ENCODE measurements around the gene FAF1.
"Not testable (repeated sequence)": the region's sequence is repeated elsewhere in the genome, so short reads cannot be mapped to it uniquely, and the experiment has no call there.

The FAF1 gene

DNA sequence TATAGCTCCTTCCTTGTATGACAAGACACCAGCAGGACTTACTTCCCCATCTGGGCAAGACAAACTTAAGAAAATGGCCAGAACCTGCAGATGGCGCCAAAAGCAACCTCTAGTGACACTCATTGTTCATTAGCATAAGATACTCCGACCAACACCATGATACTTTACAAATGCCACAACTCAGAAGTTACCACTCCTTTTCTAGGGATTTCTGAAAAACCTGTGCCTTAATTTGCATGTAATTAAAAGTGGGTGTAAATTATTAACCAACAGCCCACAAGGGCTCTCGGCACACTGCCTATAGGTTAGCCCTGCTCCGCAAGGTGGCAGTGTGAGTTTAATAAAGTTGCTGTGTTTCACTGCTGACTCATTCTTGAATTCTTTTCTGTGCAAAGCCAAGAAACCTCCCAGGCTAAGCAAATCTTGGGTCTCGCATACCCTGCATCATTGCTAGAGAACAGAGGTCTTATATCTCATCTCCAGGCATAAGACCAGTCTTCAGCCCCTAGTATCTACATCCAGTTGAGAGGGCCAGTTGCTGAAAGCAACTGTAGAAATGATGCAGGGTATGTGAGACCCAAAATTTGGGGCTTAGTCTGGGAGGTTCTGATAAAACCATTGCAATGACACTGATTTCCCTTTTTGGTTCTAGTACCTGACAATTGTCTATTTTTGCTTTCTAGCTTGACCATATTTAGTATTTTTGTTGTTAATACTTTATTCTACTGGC is 86.4 kb downstream of the FAF1 start:
- no peaks in the 10 kb centered on the region for H3K9me3 ChIP-seq (ENCODE audit: insufficient read depth, low read length)
- H3K4me3 ChIP-seq (ENCODE audit: insufficient read depth, low read length, poor library complexity, severe bottlenecking): peak overlapping the region; percentile 9
- peaks cover 5% of the 10 kb centered on the region; the same call in 1 of the 2 replicates for H3F3A ChIP-seq (ENCODE audit: insufficient read depth)
- no peak overlapping the region for H2AFZ ChIP-seq (ENCODE audit: low read depth, low read length, severe bottlenecking)
- H3K4me2 ChIP-seq (ENCODE audit: low read depth, low read length, poor library complexity, severe bottlenecking): peak overlapping the region; percentile 60
- TF ChIP-seq, protein P1, sequence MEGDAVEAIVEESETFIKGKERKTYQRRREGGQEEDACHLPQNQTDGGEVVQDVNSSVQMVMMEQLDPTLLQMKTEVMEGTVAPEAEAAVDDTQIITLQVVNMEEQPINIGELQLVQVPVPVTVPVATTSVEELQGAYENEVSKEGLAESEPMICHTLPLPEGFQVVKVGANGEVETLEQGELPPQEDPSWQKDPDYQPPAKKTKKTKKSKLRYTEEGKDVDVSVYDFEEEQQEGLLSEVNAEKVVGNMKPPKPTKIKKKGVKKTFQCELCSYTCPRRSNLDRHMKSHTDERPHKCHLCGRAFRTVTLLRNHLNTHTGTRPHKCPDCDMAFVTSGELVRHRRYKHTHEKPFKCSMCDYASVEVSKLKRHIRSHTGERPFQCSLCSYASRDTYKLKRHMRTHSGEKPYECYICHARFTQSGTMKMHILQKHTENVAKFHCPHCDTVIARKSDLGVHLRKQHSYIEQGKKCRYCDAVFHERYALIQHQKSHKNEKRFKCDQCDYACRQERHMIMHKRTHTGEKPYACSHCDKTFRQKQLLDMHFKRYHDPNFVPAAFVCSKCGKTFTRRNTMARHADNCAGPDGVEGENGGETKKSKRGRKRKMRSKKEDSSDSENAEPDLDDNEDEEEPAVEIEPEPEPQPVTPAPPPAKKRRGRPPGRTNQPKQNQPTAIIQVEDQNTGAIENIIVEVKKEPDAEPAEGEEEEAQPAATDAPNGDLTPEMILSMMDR (IDR thresholded peaks at IDR 0.05; ENCODE audit: insufficient read depth, low read length, poor library complexity, severe bottlenecking): peak; percentile 99
- TF ChIP-seq EZH2phosphoT487 (conservative IDR thresholded peaks at IDR 0.05; ENCODE audit: low read length): no peak
- no peaks in the 10 kb centered on the region for H3K36me3 ChIP-seq (ENCODE audit: low read length)
- peak overlapping the region; percentile 53 for H3K27ac ChIP-seq (ENCODE audit: low read depth, low read length)
- H3K27me3 ChIP-seq (ENCODE audit: low read length): no peaks in the 10 kb centered on the region
- H4K20me1 ChIP-seq (ENCODE audit: low read depth, low read length): 0 out of 2 replicates have a peak, but pooled peaks cover 1% of the 10 kb centered on the region
- no peaks in the 10 kb centered on the region for H3K9me2 ChIP-seq (replicated peaks; ENCODE audit: insufficient read depth, low read length)
- H3K9ac ChIP-seq (ENCODE audit: low read length): peak overlapping the region; percentile 29; the same call in 1 of the 2 replicates
- H3K79me2 ChIP-seq (ENCODE audit: insufficient read depth, low read length): peaks cover 76% of the 10 kb centered on the region

GRCh38 chr1:50864845-50865244 is 95.2 kb downstream of the FAF1 start:
- Histone ChIP-seq H3K79me2 (ENCODE audit: insufficient read depth, low read length) (peaks cover 78% of the 10 kb centered on the region), H3K9me3 (ENCODE audit: insufficient read depth, low read length) (peaks cover 14% of the 10 kb centered on the region; the same call in 1 of the 2 replicates)
- H3F3A ChIP-seq (ENCODE audit: insufficient read depth); H3K27ac ChIP-seq (ENCODE audit: low read depth, low read length); H3K9me2 ChIP-seq (replicated peaks; ENCODE audit: insufficient read depth, low read length); H3K4me2 ChIP-seq (ENCODE audit: low read depth, low read length, poor library complexity, severe bottlenecking); H3K27me3 ChIP-seq (ENCODE audit: low read length); H4K20me1 ChIP-seq (ENCODE audit: low read depth, low read length); H3K9ac ChIP-seq (ENCODE audit: low read length); H3K4me3 ChIP-seq (ENCODE audit: insufficient read depth, low read length, poor library complexity, severe bottlenecking); H3K36me3 ChIP-seq (ENCODE audit: low read length); H2AFZ ChIP-seq (ENCODE audit: low read depth, low read length, severe bottlenecking): not testable (repeated sequence)

GRCh38 chr1:50861772-50862171 is 98.3 kb downstream of the FAF1 start:
- Histone ChIP-seq H3F3A (ENCODE audit: insufficient read depth) (no peaks in the 10 kb centered on the region), H3K36me3 (ENCODE audit: low read length) (peaks cover 9% of the 10 kb centered on the region; the same call in 1 of the 2 replicates), H3K4me3 (ENCODE audit: insufficient read depth, low read length, poor library complexity, severe bottlenecking) (no peak overlapping the region), H2AFZ (ENCODE audit: low read depth, low read length, severe bottlenecking) (no peak overlapping the region), H3K9ac (ENCODE audit: low read length) (no peak overlapping the region), H4K20me1 (ENCODE audit: low read depth, low read length) (no peaks in the 10 kb centered on the region), H3K9me2 (replicated peaks; ENCODE audit: insufficient read depth, low read length) (no peaks in the 10 kb centered on the region), H3K27ac (ENCODE audit: low read depth, low read length) (no peak overlapping the region), H3K9me3 (ENCODE audit: insufficient read depth, low read length) (peaks cover 14% of the 10 kb centered on the region; the same call in 1 of the 2 replicates), H3K79me2 (ENCODE audit: insufficient read depth, low read length) (peaks cover 70% of the 10 kb centered on the region), H3K27me3 (ENCODE audit: low read length) (no peaks in the 10 kb centered on the region), H3K4me2 (ENCODE audit: low read depth, low read length, poor library complexity, severe bottlenecking) (no peak overlapping the region)
- TF ChIP-seq EZH2phosphoT487 (conservative IDR thresholded peaks at IDR 0.05; ENCODE audit: low read length): no peak
- TF ChIP-seq, protein P1 (IDR thresholded peaks at IDR 0.05; ENCODE audit: insufficient read depth, low read length, poor library complexity, severe bottlenecking): no peak

GRCh38 chr1:50860702-50861101 is 99.4 kb downstream of the FAF1 start:
- H3K4me3 ChIP-seq (ENCODE audit: insufficient read depth, low read length, poor library complexity, severe bottlenecking): no peak overlapping the region
- H3K79me2 ChIP-seq (ENCODE audit: insufficient read depth, low read length): peaks cover 60% of the 10 kb centered on the region

More at GRCh38 chr1:50860702-50861101, 99.4 kb downstream of the FAF1 start:
- Histone ChIP-seq H3K27me3 (ENCODE audit: low read length) (no peaks in the 10 kb centered on the region), H3K4me2 (ENCODE audit: low read depth, low read length, poor library complexity, severe bottlenecking) (no peak overlapping the region), H3K36me3 (ENCODE audit: low read length) (peaks cover 14% of the 10 kb centered on the region; the same call in 1 of the 2 replicates), H3K9me3 (ENCODE audit: insufficient read depth, low read length) (peaks cover 14% of the 10 kb centered on the region; the same call in 1 of the 2 replicates), H3K9me2 (replicated peaks; ENCODE audit: insufficient read depth, low read length) (no peaks in the 10 kb centered on the region), H2AFZ (ENCODE audit: low read depth, low read length, severe bottlenecking) (no peak overlapping the region), H3K9ac (ENCODE audit: low read length) (no peak overlapping the region), H4K20me1 (ENCODE audit: low read depth, low read length) (no peaks in the 10 kb centered on the region), H3K27ac (ENCODE audit: low read depth, low read length) (no peak overlapping the region), H3F3A (ENCODE audit: insufficient read depth) (no peaks in the 10 kb centered on the region)
- TF ChIP-seq, protein P1 (IDR thresholded peaks at IDR 0.05; ENCODE audit: insufficient read depth, low read length, poor library complexity, severe bottlenecking): no peak
- TF ChIP-seq EZH2phosphoT487 (conservative IDR thresholded peaks at IDR 0.05; ENCODE audit: low read length): no peak
